Activated CD4-positive, CD25-positive, alpha-beta regulatory T cell treated with anti-CD3 and anti-CD28 coated beads, Interleukin-2, amount 50 U/mL, for 72 hours (primary cell): ENCODE measurements around the gene C1GALT1C1L.
"Not testable (repeated sequence)": the region's sequence is repeated elsewhere in the genome, so short reads cannot be mapped to it uniquely, and the experiment has no call there.

Experiments
- DNase-seq: peaks from one replicate; pipeline ENCODE4 v3.0.0; 2021

C1GALT1C1L gene

GRCh38 chr2:43648994-43649701, 27.1 kb downstream of the C1GALT1C1L start:
- DNase-seq: no peak

GRCh38 chr2:43643680-43644079, 32.5 kb downstream of the C1GALT1C1L start:
- no peak for DNase-seq

- no peak for DNase-seq
Observed at GRCh38 chr2:43642363-43642762, 33.9 kb downstream of the C1GALT1C1L start.

GRCh38 chr2:43637030-43637803, 39.0 kb downstream of the C1GALT1C1L start, which contains the start of gene PLEKHH2:
Gene PLEKHH2, plus strand, starts transcription at chr2:43637260. Its CDS starts 7,414 bp downstream, at chr2:43644674.
- DNase-seq: peak; percentile 90

- no peak for DNase-seq
Observed at GRCh38 chr2:43636621-43637020, 39.6 kb downstream of the C1GALT1C1L start.

DNA sequence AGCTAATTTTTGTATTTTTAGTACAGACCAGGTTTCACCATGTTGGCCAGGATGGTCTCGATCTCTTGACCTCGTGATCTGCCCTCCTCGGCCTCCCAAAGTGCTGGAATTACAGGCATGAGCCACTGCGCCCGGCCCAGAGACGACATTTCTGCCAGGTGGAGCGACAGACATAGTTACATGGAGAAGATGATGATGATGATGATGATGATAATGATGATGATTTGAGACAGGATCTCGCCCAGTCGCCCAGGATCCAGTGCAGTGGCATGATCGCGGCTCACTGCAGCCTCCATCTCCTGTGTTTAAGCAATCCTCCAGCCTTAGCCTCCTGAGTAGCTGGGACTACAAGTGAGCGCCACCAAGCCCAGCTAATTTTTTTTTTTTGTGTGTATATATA, 40.1 kb downstream of the C1GALT1C1L start:
- DNase-seq: not testable (repeated sequence)

GRCh38 chr2:43634604-43635306, 41.5 kb downstream of the C1GALT1C1L start:
- DNase-seq: no peak

GRCh38 chr2:43631618-43632317, 44.5 kb downstream of the C1GALT1C1L start:
- DNase-seq: no peak
